Rectal smooth muscle tissue (tissue), 1 donor: ENCODE measurements around the gene NOL6.
"Not testable (repeated sequence)": the region's sequence is repeated elsewhere in the genome, so short reads cannot be mapped to it uniquely, and the experiment has no call there.

ENCODE experiments used
- H3K27ac ChIP-seq: one replicate; pipeline ENCODE4 v1.7.0; 2013; ENCODE audit warnings: low read depth, low read length, inconsistent platforms
- H3K27me3 ChIP-seq: one replicate; pipeline ENCODE4 v1.7.0; 2013; ENCODE audit warnings: low read length; ENCODE audit not compliant: control insufficient read depth, insufficient read depth
- H3K36me3 ChIP-seq: one replicate; pipeline ENCODE4 v1.7.0; 2013; ENCODE audit warnings: low read length; ENCODE audit not compliant: control insufficient read depth, insufficient read depth
- H3K4me1 ChIP-seq: one replicate; pipeline ENCODE4 v1.7.0; 2013; ENCODE audit warnings: low read length; ENCODE audit not compliant: control insufficient read depth, insufficient read depth
- H3K4me3 ChIP-seq: one replicate; pipeline ENCODE4 v1.7.0; 2013; ENCODE audit warnings: low read length
- H3K9ac ChIP-seq: one replicate; pipeline ENCODE4 v1.7.0; 2013; ENCODE audit warnings: low read length

Gene NOL6

DNA sequence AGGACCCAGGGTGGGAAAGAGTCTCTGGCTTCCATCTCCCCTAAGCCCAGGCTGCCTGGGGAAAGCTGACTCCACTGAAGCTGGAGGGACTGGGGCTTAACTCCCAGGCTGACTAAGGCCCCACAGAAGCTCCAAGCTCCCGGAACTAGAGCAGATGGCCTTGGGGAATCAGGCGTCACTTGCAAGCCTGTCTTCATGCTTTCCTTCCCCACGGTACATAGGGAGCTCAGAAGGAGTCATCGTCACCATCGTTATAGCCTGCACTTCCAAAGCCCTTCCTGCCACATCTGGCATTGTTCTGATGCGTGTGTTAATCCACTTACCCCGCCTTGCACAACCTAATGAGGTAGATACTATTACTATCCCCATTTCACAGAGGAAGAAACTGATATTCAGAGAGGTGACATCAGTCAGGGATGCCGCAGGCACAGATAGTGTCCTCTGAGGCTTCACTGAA lies 37.9 kb downstream of the NOL6 start:
- Histone ChIP-seq H3K27me3 (no peaks in the 10 kb centered on the region), H3K4me3 (no peak overlapping the region), H3K9ac (no peak overlapping the region), H3K36me3 (no peaks in the 10 kb centered on the region), H3K27ac (no peak overlapping the region), H3K4me1 (no peaks in the 10 kb centered on the region)

DNA sequence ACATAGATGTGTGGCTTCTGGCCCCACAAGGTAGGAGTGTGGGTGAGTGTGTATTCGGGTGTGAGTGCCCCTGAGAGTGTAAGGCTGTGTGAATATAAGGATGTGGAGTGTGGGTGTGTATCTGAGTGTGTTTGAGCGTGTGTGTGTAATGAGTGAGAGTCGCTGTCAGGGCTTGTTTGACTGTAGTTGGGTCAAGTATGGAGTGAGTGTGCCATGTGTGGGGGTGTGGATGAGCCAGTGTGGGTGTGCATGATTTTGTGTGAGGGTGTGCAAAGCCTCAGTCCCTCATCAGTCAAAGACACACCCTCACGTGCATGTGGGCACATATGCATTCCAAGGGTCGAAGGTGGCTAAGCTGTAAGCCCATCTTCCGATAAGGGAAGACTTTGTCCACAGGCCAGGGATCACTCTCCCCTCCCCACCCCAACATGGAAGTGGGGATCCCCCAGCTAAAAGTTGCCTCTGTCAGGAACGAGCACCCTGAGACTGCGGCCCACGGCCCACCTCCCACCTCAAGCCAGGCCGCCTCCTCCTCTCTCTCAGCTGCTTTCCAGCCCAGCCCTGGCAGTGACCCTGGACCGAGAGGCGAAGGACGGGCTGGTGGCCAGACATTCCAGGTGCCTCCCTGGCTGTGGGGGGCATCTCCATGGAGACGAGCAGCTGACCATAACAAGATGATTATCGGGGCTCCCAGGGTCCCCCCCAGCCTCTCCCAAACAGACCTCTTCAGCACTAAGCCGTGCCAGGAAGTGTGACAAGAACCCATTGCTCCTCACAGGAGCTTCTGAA lies 39.2 kb downstream of the NOL6 start:
- H3K9ac ChIP-seq = no peak overlapping the region
- H3K27me3 ChIP-seq = no peaks in the 10 kb centered on the region
- H3K36me3 ChIP-seq = no peaks in the 10 kb centered on the region
- H3K4me3 ChIP-seq = no peak overlapping the region
- no peaks in the 10 kb centered on the region for H3K4me1 ChIP-seq
- H3K27ac ChIP-seq = no peak overlapping the region

DNA sequence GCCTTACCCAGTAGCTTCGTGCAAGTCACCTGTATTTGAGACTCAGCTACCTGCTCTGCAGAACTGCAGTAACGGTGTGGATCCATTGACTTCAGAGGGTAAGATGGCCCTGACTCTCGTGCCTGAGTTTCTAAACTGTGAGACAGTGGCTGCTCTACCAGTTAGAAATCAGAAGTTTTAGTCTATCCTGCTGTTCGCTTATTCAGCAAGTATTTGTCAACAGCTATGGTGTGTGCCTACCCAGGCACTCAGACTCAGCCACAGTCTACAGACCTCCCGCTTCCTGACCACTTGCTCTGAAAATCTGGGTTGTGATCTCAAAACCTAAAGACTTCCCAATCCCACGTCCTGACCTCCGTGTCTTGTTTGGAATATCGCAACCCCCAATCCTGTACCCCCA lies 39.9 kb downstream of the NOL6 start:
- no peaks in the 10 kb centered on the region for H3K4me1 ChIP-seq
- H3K27me3 ChIP-seq = no peaks in the 10 kb centered on the region
- H3K9ac ChIP-seq = no peak overlapping the region
- H3K4me3 ChIP-seq = no peak overlapping the region
- H3K27ac ChIP-seq = no peak overlapping the region
- H3K36me3 ChIP-seq = no peaks in the 10 kb centered on the region

DNA sequence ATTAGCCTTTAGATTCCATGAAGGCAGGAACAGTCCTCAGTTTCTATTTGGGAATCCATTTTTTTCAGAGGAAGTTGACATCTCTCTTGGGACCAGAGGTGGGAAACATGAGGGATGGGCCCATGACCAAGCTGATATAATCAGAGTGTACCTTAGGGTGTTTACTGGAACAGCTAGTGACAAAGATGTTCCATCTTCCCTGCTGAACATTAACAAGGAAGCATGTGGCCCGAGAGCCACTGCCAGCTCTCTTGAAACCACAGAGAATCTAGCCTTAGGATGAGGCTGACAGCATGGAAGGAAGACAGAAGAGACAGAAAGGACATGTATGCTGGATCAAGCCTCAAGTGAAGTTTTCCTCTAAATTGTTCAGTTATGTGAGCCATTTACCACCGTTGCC lies 42.3 kb downstream of the NOL6 start:
- Histone ChIP-seq H3K4me1 (no peaks in the 10 kb centered on the region), H3K27me3 (no peaks in the 10 kb centered on the region), H3K9ac (no peak overlapping the region), H3K4me3 (no peak overlapping the region), H3K27ac (no peak overlapping the region), H3K36me3 (no peaks in the 10 kb centered on the region)

DNA sequence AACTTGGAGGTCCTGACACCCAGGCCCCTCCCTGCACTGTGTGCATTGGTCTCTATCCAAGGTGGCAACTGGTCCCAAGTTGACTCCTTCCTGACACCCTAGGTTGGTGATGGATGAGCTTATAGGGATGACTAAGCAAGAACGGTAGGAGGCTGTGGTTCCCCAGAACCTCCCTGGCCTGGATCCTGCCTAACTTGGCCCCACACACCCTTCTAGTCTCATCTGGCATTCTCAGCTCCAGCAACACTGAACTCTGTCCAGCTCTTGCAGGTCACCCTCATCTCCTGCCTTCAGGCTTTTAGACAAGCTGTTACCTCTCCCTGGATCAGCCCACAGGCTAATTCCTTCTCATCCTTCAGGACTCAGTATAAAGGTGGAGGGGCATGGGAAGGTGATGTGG lies 42.8 kb downstream of the NOL6 start:
- Histone ChIP-seq H3K27ac (no peak overlapping the region), H3K36me3 (no peaks in the 10 kb centered on the region), H3K4me3 (no peak overlapping the region), H3K27me3 (no peaks in the 10 kb centered on the region), H3K9ac (no peak overlapping the region), H3K4me1 (no peaks in the 10 kb centered on the region)

DNA sequence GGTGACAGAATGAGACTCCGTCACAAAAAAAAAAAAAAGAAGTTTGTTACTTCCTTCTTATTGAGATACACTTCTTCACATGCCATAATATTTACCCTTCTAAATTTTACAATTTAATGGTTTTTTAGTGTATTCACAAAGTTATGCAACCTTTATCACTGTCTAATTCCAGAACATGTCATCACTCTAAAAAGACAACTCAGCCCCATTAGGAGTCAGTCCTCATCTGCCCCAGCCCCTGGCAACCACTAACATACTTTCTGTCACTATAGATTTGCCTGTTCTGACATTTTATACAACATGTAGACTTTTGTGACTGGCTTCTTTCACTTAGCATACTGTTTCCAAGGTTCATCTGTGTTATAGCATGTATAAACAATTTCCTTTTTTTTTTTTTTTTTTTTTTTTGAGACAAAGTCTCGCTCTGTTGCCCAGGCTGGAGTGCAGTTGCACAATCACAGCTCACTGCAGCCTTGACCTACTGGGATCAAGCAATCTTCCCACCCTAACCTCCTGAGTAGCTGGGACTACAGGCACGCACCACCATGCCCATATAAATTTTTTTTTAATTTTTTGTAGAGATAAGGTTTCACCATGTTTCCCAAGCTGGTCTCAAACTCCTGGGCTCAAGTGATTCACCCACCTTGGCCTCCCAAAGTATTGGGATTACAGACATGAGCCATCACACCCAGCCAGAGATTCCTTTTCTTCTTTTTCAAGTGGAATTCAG lies 44.3 kb downstream of the NOL6 start:
- H3K27me3 ChIP-seq = no peaks in the 10 kb centered on the region
- H3K9ac ChIP-seq = no peak overlapping the region
- no peak overlapping the region for H3K27ac ChIP-seq

DNA sequence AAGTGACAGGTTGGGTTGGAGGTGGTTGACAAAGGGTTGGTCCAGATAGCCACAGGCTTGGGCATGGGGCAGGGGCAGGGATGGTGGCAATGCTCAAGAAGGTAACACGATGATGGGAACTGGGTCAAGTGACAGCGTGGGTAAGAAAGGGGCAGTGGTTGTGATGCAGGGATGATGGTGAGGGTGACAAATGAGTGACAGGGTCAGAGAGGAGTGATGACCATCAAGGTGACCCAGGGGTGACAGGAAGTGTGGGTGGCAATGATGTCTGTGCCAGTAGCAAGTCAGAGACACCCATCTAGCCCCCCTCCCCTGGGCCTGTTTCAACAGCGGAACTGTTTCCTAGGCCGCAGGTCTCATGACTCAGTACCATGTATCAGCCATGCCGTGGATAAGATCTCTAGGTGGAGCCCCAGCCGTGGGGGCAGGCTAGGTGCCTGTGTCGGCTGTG lies 46.9 kb downstream of the NOL6 start:
- no peak overlapping the region for H3K4me3 ChIP-seq
- H3K9ac ChIP-seq = no peak overlapping the region
- H3K36me3 ChIP-seq = no peaks in the 10 kb centered on the region
- no peaks in the 10 kb centered on the region for H3K4me1 ChIP-seq
- H3K27me3 ChIP-seq = no peaks in the 10 kb centered on the region
- no peak overlapping the region for H3K27ac ChIP-seq

More for the DNA sequence above, 44.3 kb downstream of the NOL6 start:
- Histone ChIP-seq H3K4me3 (no peak overlapping the region), H3K36me3 (no peaks in the 10 kb centered on the region), H3K4me1 (no peaks in the 10 kb centered on the region)

DNA sequence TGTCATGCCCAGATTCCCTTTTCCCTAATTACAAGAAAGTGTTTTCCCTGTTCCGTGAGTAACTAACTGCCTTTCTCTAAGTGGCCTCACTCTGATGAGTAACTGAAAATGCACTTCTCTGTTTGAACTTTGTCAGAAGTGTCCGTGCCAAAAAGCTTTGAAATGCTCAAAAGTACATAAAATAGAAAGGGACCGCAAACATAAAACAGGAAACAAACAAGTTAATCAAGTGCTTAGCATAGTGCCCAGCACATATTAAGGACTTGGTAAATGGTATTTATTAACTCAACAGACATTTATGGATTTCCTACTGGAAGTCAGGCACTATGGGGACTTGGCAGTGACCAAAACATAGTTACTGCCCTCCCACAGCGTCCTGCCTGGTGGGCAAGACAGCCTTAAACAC lies 48.6 kb downstream of the NOL6 start:
- H3K36me3 ChIP-seq = no peaks in the 10 kb centered on the region
- no peaks in the 10 kb centered on the region for H3K4me1 ChIP-seq
- no peaks in the 10 kb centered on the region for H3K27me3 ChIP-seq
- no peak overlapping the region for H3K9ac ChIP-seq
- no peak overlapping the region for H3K27ac ChIP-seq
- no peak overlapping the region for H3K4me3 ChIP-seq

DNA sequence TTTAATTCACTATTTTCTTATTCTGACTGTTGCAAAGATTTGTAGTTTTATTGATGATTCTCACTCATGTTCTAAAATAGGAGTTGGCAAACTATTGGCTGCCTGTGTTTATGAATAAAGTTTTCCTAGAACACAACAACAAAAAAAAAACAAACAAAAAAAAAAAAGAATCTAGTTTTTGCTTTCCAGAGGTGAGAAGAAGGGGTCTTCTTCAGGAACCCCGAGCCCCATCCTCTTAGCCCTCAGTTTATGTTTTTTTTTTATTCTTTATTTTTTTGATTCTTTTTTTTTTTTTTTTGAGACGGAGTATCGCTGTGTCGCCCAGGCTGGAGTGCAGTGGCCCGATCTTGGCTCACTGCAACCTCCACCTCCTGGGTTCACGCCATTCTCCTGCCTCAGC lies 49.2 kb downstream of the NOL6 start:
- not testable (repeated sequence) for H3K27ac ChIP-seq, H3K9ac ChIP-seq, H3K4me3 ChIP-seq, H3K27me3 ChIP-seq, H3K36me3 ChIP-seq, H3K4me1 ChIP-seq

DNA sequence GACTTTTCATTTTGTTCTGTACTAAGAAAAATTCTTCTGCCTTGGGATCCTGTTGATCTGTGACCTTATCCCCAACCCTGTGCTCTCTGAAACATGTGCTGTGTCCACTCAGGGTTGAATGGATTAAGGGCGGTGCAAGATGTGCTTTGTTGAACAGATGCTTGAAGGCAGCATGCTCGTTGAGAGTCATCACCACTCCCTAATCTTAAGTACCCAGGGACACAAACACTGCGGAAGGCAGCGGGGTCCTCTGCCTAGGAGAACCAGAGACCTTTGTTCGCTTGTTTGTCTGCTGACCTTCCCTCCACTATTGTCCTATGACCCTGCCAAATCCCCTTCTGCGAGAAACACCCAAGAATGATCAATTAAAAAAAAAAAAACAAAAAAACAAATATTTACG lies 49.7 kb downstream of the NOL6 start:
- H3K36me3 ChIP-seq, H3K4me1 ChIP-seq, H3K9ac ChIP-seq, H3K27me3 ChIP-seq, H3K4me3 ChIP-seq, H3K27ac ChIP-seq: not testable (repeated sequence)

DNA sequence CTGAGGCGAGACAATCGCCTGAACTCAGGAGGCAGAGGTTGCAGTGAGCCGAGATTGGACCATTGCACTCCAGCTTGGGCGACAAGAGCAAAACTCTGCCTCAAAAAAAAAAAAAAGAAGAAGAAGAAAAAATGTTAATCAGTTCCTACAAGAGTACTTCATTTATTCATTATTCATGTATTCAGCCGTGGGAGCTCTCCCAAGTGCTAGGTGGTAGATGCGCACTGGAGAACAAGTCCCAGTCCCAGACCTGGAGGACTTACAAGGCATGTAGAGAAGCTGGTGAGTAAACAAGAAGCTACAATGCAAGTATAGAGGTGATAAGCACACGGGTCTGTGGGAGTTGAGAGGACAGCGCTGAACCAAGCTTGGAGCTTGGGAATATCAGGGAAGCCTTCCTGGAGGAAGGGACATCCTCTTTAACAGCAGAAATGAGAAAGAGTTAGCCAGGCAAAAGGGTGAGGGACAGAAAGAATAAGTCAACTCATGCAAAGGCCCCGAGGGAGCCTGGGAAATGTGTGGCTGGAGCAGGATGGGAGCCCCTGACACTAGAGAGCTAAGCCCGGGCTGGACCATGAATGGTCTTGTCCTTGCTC lies 53.9 kb downstream of the NOL6 start:
- H3K9ac ChIP-seq = no peak overlapping the region
- H3K27ac ChIP-seq = no peak overlapping the region
- H3K4me1 ChIP-seq = no peaks in the 10 kb centered on the region
- no peaks in the 10 kb centered on the region for H3K36me3 ChIP-seq
- H3K4me3 ChIP-seq = no peak overlapping the region
- H3K27me3 ChIP-seq = no peaks in the 10 kb centered on the region

DNA sequence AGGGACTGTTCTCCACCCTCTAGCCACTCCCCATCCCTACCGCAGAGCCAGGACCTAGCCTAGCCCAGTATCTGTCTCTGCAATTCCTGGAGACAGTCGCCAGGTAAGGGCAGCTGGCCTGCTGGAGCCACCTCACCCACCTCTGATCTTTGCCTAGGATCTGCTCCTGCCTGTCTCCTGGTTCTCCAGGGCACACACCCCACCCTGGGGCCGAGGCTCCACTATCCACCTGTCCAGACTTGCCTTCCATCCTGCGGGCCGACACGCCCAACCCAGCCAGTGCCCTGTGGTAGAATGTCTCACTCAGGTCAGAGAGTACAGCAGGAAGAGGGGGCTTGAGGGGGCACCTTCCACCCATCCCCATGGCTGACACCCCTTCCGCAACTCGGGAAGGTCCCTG lies 55.6 kb downstream of the NOL6 start:
- Histone ChIP-seq H3K9ac (no peak overlapping the region), H3K4me1 (no peaks in the 10 kb centered on the region), H3K36me3 (no peaks in the 10 kb centered on the region), H3K4me3 (no peak overlapping the region), H3K27me3 (no peaks in the 10 kb centered on the region), H3K27ac (no peak overlapping the region)
